Activated CD4-positive, CD25-positive, alpha-beta regulatory T cell (primary cell): ENCODE measurements around the gene PIGM.

ENCODE experiments used
- DNase-seq, 4 experiments: peaks; one replicate each; lab custom pipeline; 2025; lab: John Stamatoyannopoulos, UW

Gene PIGM

GRCh38 chr1:159989581-159989980 is 42.2 kb downstream of the PIGM start:
- DNase-seq: no peak

DNA sequence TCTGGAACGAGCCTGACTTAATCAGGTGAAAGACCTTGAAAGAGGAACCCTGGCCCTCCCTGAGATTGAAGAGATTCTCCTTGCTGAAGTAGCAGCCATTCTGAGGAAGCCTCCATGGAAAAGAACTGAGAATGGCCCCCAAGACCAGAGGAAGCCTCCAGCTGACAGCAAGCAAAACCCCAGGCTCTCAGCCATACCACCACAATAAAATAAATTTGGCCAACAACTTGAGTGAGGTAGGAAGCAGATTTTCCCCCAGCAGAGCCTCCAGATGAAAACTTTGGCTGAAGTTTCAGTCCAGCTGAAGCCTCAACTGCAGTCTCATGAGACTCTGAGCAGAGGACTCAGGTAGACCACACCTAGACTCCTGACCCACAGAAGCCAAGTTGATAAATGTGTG is 43.8 kb downstream of the PIGM start:
- DNase-seq: no peak

- no peak for DNase-seq
These were observed 44.6 kb downstream of the PIGM start for GRCh38 chr1:159987186-159987585.

DNA sequence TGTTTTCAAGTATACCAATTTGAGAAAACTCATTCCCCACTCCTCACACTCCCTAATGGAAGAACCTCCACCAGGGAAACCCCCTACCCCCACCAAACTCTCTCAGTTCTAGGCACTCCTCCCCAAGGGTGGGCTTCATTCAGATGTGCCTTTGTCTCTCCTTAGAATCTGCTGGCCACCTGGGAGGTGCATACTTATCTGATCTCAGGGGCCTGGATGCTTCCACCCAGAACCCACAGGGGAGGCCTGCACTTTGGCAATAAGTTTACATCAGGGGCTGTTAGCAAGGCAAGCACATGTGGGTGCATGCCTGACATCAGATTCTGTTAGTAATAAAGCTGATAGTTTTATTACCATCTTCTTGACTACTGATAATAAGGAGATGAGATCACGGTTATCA is 45.3 kb downstream of the PIGM start:
- no peak for DNase-seq

GRCh38 chr1:159986093-159986492 is 45.7 kb downstream of the PIGM start:
- no peak for DNase-seq

- DNase-seq: no peak
These were observed 46.3 kb downstream of the PIGM start for GRCh38 chr1:159985473-159985872.

DNA sequence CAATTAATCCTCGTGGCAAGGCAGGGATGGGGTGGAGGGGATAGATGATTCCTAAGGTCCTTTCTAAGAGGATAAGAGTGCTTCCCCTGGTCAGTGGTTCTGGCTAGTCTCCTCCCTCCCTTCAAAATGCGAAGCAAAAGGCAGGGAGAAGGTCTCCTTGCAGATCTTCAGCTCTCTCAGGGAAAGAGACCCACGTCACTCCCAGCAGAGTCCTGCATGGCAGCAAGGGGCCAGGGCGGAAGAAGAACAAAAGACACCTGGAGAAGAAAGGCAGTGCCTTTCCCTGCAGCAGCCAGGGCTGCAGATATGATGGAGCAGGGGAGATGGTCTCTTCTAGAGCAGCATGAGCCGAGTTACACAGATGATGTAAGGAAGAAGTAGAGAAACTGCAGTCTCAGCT is 48.1 kb downstream of the PIGM start:
- DNase-seq: no peak

DNA sequence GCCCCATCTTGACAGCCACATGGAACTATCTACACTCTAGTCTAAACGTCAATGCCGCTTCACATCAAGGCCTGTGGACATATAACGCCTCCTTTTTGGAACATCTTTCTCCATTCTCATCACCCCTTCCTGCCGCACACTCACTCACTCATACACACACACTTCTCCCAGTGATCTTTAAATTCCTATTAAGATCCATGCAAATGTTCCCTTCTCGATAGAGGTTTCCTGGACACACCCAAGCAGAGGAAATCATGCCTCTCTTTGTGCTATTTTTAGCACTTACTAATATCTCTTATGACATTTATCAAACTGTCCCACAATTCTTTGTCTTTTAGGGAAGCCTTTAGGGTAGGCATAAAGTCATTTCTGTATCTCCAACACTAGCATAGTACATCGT is 49.5 kb downstream of the PIGM start:
- no peak for DNase-seq

- DNase-seq: no peak
These were observed 50.3 kb downstream of the PIGM start for GRCh38 chr1:159981351-159982055.

DNA sequence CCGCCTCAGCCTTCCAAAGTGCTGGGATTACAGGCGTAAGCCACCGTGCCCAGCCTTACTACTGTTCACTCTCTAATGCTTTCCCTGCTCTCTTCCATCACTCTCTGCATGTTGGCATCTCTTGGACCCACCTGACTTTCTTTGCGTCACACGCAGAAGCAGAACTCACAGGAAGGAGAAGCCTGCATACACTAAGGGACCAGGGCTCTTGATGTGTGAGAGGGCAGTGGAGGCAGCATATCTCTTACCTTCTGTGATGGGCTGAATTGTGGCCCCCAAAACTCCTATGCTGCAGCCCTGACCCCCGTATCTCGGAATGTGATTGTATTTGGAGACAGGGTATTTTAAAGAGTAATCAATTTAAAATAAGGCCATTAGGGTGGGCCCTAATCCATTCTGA is 51.0 kb downstream of the PIGM start:
- no peak for DNase-seq

DNA sequence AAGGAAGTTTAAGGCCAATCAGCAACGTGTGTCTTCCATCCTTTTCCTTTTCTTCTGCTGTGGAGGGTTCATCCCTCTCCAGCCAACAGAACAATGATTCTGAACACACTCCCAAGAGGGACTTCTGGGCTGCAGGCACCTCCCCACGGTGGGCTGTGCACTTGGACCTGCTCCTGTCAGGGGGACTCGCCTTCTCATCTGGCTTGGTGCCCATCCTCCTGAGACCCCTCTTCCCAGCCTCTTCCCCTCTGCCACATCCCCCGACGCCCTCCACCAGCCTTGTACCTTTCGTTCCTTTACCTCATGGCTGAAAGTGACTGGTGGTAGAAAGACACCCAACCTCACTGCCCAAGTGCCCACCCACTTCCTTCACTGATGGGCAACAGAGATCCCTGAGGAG is 51.7 kb downstream of the PIGM start:
- no peak for DNase-seq

- no peak for DNase-seq
These were observed 52.5 kb downstream of the PIGM start for GRCh38 chr1:159979257-159979656.

GRCh38 chr1:159978107-159978398 is 53.7 kb downstream of the PIGM start:
- DNase-seq: no peak

- no peak for DNase-seq
These were observed 54.3 kb downstream of the PIGM start for GRCh38 chr1:159977364-159978106.
